Gastroesophageal sphincter (tissue), 4 donors: ENCODE data around the gene CDH13. TPM values are rescaled to one million over a fixed set of nuclear protein-coding genes. Genes with fewer than 3 reads are reported as not detected.

Experiments
- ATAC-seq: fragments of 150-250 bp; one replicate; pipeline ENCODE4 v1.9.1; 2016; ENCODE audit warnings: mild to moderate bottlenecking, moderate library complexity
- H3K27ac ChIP-seq, 4 donors: fragments of 200-600 bp; sonication (generic) in 3 of 4; 1 replicate in 3 of 4; 2 replicates in 1 of 4; pipeline ENCODE4 v1.5.1; 2016 to 2019
- H3K27me3 ChIP-seq: fragments of 200-600 bp; sonication (generic); one replicate; pipeline ENCODE4 v1.5.1; 2019
- H3K36me3 ChIP-seq, 2 donors: fragments of 200-600 bp; sonication (generic); one replicate each; pipeline ENCODE4 v1.5.1; 2019; ENCODE audit warnings: control low read depth in 1 of 2
- H3K4me1 ChIP-seq, 3 donors: fragments of 200-600 bp; sonication (generic); 1 replicate in 2 of 3; 2 replicates in 1 of 3; pipeline ENCODE4 v1.5.1; 2016 to 2019; ENCODE audit warnings: control low read depth in 2 of 3
- H3K4me3 ChIP-seq, 2 donors: fragments of 200-600 bp; sonication (generic); one replicate each; pipeline ENCODE4 v1.5.1; 2019; ENCODE audit warnings: mild to moderate bottlenecking in 1 of 2, moderate library complexity in 1 of 2
- H3K9me3 ChIP-seq, 3 donors: fragments of 200-600 bp; sonication (generic); one replicate each; pipeline ENCODE4 v1.5.1; 2017 to 2019; ENCODE audit warnings: control low read depth in 2 of 3
- EP300 ChIP-seq: sonication (generic); formaldehyde crosslinking; IDR thresholded peaks from one replicate; pipeline ENCODE4 v1.6.1; 2017; ENCODE audit warnings: antibody characterized with exemption, mild to moderate bottlenecking
- POLR2A ChIP-seq, 2 donors: fragments of 450-650 bp; IDR thresholded peaks; one replicate each; pipeline ENCODE4 v1.6.1; 2017; ENCODE audit warnings: antibody characterized with exemption in 2 of 2, mild to moderate bottlenecking in 2 of 2, moderate library complexity in 1 of 2
- POLR2AphosphoS5 ChIP-seq: sonication (generic); formaldehyde crosslinking; IDR thresholded peaks from one replicate; pipeline ENCODE4 v1.6.1; 2017; ENCODE audit warnings: antibody characterized with exemption
- WGBS, 2 donors: methylation state at CpG; one replicate each; pipeline ENCODE4 v1.1.5; 2018; ENCODE audit warnings: low coverage in 1 of 2; 5-methylcytosine and 5-hydroxymethylcytosine counted together
- total RNA-seq, 4 donors: library from RNA; depleted of rRNA; stranded (reverse); fragments of >200 nt; gene quantifications; one replicate each; pipeline ENCODE4 v1.1.0, GENCODE V29; 2016
- TF ChIP-seq, protein P1 (sequence below), 4 experiments: fragments of 200-600 bp in 2 of 4; fragments of 450-650 bp in 2 of 4; sonication (generic) in 1 of 4; IDR thresholded peaks; one replicate each; pipeline ENCODE4 v1.5.1; 2017 to 2019; ENCODE audit warnings: antibody characterized with exemption in 4 of 4, mild to moderate bottlenecking in 2 of 4, moderate library complexity in 2 of 4

The CDH13 gene
- total RNA-seq, 4 donors from 2014 or later: 4.2 to 22.3 (median 11.4) TPM

DNA sequence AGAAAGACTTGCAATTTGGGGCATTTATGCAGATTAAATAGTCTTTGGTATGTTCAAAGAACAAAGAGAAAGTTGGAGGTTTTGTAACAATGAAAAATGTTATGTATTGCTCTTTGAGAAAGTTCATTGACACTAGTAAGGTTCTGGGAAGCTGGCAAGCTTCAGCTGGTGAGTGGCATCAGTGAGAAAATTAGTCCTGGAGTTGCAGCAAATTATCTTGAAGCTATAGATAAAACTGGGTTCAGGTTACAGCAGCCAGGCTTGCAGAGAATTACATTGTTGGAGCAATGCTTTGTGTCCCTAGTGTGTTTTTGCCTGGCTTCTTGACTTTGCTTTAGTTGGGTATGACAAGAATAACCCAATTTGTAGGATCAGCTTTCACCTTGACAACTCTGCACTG is 221.2 kb downstream of the CDH13 start:
- ATAC-seq: no peak
- Histone ChIP-seq H3K27ac (no peak overlapping the region), H3K27me3 (no peaks in the 10 kb centered on the region), H3K4me3 (no peak overlapping the region), H3K9me3 (no peaks in the 10 kb centered on the region), H3K4me1 (no peaks in the 10 kb centered on the region), H3K36me3 (no peaks in the 10 kb centered on the region)
- no peak for TF ChIP-seq POLR2A (IDR thresholded peaks at IDR 0.05)

DNA sequence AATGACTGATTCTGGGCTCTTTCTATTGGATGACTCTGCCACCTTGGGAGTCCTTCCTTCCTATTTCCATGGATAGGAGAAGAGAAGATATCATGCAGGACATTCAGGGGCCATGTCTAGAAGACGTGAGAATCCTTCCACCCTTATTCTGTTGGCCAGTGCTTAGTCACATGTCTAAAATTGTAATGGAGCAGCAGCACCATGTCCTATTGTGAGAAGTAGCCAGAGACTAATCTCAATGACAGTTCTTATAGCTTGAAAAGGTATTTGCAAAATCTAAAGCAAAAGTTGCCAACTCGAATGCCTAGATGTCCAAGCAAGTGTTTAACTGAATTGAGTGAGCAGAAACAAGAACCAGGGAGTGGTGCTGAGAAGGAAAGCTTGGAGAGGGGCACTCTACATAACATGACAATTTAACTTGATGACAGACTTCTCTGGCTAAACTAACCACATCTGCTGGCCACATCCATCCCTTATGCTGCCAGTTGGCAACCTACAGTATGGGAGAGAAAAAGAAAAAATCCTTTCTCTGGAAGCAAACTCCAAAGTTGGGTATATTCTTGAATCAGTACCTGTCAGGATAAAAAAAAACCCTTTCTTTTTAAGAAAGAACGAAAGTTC is 225.7 kb downstream of the CDH13 start:
- no peak for ATAC-seq

DNA sequence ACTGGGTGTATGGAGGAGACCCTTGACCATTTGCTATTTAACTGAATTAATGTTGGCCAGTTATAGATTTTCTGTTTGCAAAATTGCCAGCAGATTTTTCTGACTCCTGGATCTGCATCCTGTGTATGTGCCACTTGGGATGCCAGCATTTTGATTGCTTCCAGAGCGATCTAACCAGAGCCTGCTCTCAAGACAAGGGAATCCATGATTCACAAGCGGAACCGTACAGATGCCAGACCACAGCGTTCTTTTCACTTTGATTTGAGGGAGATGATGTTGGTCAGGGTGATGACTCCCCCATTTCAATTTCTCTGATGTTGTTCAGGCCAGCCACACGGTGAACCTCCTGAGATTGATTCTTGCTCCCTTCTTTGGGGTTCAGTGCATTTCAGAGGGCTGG is 228.7 kb downstream of the CDH13 start:
- Histone ChIP-seq H3K4me3 (no peak overlapping the region), H3K4me1 (no peaks in the 10 kb centered on the region), H3K27ac (no peak overlapping the region), H3K27me3 (no peaks in the 10 kb centered on the region), H3K9me3 (no peaks in the 10 kb centered on the region), H3K36me3 (no peaks in the 10 kb centered on the region)
- TF ChIP-seq, protein P1, sequence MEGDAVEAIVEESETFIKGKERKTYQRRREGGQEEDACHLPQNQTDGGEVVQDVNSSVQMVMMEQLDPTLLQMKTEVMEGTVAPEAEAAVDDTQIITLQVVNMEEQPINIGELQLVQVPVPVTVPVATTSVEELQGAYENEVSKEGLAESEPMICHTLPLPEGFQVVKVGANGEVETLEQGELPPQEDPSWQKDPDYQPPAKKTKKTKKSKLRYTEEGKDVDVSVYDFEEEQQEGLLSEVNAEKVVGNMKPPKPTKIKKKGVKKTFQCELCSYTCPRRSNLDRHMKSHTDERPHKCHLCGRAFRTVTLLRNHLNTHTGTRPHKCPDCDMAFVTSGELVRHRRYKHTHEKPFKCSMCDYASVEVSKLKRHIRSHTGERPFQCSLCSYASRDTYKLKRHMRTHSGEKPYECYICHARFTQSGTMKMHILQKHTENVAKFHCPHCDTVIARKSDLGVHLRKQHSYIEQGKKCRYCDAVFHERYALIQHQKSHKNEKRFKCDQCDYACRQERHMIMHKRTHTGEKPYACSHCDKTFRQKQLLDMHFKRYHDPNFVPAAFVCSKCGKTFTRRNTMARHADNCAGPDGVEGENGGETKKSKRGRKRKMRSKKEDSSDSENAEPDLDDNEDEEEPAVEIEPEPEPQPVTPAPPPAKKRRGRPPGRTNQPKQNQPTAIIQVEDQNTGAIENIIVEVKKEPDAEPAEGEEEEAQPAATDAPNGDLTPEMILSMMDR (IDR thresholded peaks at IDR 0.05): no peak
- no peak for TF ChIP-seq POLR2A (IDR thresholded peaks at IDR 0.05)
- no peak for TF ChIP-seq EP300
- TF ChIP-seq POLR2AphosphoS5: no peak
- WGBS, 2 donors: 60 to 84% methylated on average over 5 of the region's 5 CpGs
- no peak for ATAC-seq

More for the DNA sequence above, 225.7 kb downstream of the CDH13 start:
- TF ChIP-seq POLR2A (IDR thresholded peaks at IDR 0.05) (no peak), POLR2AphosphoS5 (no peak), EP300 (no peak)
- TF ChIP-seq, protein P1 (IDR thresholded peaks at IDR 0.05): no peak
- Histone ChIP-seq H3K4me3 (no peak overlapping the region), H3K4me1 (no peaks in the 10 kb centered on the region), H3K36me3 (no peaks in the 10 kb centered on the region), H3K27ac (no peak overlapping the region), H3K27me3 (no peaks in the 10 kb centered on the region), H3K9me3 (no peaks in the 10 kb centered on the region)
- 72 to 94% methylated on average over 2 to 3 of the region's 3 CpGs for WGBS, 2 donors

DNA sequence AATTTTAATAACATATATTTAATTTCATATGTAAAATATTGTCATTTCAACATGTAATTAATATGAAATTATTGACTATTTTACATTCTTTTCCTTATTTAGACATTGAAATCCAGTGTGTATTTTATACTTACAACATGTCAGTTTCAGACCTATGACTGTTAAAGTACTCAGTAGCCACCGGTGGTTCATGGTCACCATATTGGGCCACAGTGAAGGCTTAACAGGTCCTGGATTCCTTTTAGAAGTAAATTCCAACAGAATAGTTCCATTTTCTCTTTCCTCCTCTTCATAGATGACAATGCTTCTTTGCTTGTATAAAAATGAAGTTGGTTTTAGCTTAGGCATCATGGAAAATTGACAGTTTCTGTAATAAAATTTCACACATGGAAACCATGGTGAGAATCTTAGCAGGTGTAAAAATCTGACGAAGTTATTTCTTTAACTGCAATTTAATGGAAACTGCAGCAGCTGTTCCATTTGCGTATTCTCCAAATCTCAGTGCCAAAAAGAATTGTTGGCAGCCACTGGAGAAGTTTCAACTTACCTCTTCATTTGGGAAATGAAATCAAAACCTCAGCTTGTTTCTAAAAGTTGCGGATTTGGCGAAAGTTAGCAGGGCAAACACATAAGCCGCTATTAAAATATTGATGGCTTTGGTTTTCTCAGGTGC is 231.1 kb downstream of the CDH13 start:
- no peaks in the 10 kb centered on the region for H3K27me3 ChIP-seq
- TF ChIP-seq POLR2A (IDR thresholded peaks at IDR 0.05) (no peak), POLR2AphosphoS5 (no peak), EP300 (no peak)
- TF ChIP-seq, protein P1 (IDR thresholded peaks at IDR 0.05): no peak
- ATAC-seq: no peak
- no peak overlapping the region for H3K27ac ChIP-seq
- H3K36me3 ChIP-seq: no peaks in the 10 kb centered on the region
- no peak overlapping the region for H3K4me3 ChIP-seq
- no peaks in the 10 kb centered on the region for H3K9me3 ChIP-seq
- WGBS, 2 donors: 84 to 89% methylated on average over 6 of the region's 6 CpGs
- no peaks in the 10 kb centered on the region for H3K4me1 ChIP-seq

DNA sequence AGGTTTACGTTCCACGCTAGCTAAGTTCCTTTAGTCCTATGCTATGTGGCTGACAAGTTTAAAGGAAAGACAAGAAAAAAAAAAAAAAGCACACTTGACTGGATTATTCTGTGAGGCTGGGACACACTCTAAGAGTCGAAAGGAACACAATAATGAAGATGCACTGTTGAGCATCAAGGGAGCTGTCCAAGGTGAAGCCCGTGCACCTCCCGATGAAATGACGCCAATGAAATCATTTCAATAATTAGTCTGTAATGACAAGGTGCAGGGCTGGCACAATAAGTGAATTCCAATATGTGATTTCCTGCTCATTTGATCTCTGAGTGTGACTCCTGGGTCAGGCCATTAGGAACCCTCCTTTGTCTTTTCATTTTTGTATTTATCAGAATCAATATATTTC is 232.9 kb downstream of the CDH13 start:
- no peaks in the 10 kb centered on the region for H3K4me1 ChIP-seq
- no peaks in the 10 kb centered on the region for H3K27me3 ChIP-seq
- H3K27ac ChIP-seq: no peak overlapping the region
- TF ChIP-seq, protein P1 (IDR thresholded peaks at IDR 0.05): no peak
- no peak for TF ChIP-seq POLR2A (IDR thresholded peaks at IDR 0.05)
- no peak for TF ChIP-seq EP300
- TF ChIP-seq POLR2AphosphoS5: no peak
- H3K9me3 ChIP-seq: no peaks in the 10 kb centered on the region
- ATAC-seq: no peak
- no peak overlapping the region for H3K4me3 ChIP-seq
- 62% methylated on average over 6 of the region's 6 CpGs; no CpG with 5 or more reads in 1 of the 2 donors for WGBS, 2 donors
- no peaks in the 10 kb centered on the region for H3K36me3 ChIP-seq
